Measurements from ENCODE around the gene PCDHA8.
"Not testable (repeated sequence)": the region's sequence is repeated elsewhere in the genome, so short reads cannot be mapped to it uniquely, and the experiment has no call there.

The PCDHA8 gene

GRCh38 chr5:140827704-140828361 lies 13.2 kb upstream of the PCDHA8 start, which contains the start of gene PCDHA6:
Gene PCDHA6, plus strand, starts transcription at chr5:140827960. Its CDS starts 132 bp downstream, at chr5:140828092.
- no peak for DNase-seq (ENCODE audit: low read depth)

DNA sequence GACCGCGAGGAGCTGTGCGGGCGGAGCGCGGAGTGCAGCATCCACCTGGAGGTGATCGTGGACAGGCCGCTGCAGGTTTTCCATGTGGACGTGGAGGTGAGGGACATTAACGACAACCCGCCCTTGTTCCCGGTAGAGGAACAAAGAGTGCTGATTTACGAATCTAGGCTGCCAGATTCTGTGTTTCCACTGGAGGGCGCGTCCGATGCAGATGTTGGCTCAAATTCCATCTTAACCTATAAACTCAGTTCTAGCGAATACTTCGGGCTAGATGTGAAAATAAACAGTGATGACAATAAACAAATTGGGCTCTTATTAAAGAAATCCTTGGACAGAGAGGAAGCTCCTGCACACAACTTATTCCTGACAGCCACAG lies 12.6 kb upstream of the PCDHA8 start:
- DNase-seq (ENCODE audit: low read depth) = no peak

- not testable (repeated sequence) for DNase-seq (ENCODE audit: low read depth)
Observed at GRCh38 chr5:140829511-140830501, 11.2 kb upstream of the PCDHA8 start.

DNA sequence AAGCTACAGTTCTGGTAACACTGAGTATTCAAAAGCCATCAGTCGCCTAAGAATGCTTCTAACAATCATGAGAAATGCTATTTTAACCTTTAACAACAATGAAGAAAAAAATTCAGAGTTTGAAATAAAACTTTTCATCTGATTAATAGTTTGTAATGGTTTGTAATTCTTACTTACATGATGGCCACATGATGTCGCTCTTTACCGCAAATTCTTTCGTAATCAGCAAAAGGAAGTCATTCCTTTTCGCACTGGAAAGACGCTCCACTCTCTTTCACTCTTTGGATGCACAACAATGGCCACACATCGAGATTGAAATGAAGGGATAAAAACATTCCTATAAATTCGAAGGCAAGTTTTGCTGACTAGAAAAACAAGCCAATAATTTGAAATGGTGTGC lies 7.0 kb upstream of the PCDHA8 start, which contains the start of gene PCDHA7:
PCDHA7 (plus strand) TSS at position 277 of the 400 bp plus-strand sequence; CDS start at position 392, 115 bp downstream.
- DNase-seq (ENCODE audit: low read depth) = no peak

DNA sequence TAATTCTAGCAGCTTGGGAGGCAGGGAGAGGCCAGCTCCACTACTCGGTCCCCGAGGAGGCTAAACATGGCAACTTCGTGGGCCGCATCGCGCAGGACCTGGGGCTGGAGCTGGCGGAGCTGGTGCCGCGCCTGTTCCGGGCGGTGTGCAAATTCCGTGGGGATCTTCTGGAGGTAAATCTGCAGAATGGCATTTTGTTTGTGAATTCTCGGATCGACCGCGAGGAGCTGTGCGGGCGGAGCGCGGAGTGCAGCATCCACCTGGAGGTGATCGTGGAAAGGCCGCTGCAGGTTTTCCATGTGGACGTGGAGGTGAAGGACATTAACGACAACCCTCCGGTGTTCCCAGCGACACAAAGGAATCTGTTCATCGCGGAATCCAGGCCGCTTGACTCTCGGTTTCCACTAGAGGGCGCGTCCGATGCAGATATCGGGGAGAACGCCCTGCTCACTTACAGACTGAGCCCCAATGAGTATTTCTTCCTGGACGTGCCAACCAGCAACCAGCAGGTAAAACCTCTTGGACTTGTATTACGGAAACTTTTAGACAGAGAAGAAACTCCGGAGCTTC lies 6.5 kb upstream of the PCDHA8 start:
- not testable (repeated sequence) for DNase-seq (ENCODE audit: low read depth)

GRCh38 chr5:140835622-140836510 lies 5.1 kb upstream of the PCDHA8 start:
- no peak for DNase-seq (ENCODE audit: low read depth)

- no peak for DNase-seq (ENCODE audit: low read depth)
Observed at GRCh38 chr5:140842798-140843733, 2.1 kb downstream of the PCDHA8 start.

GRCh38 chr5:140848139-140849102 lies 7.4 kb downstream of the PCDHA8 start, which contains the start of gene PCDHA9:
Gene PCDHA9, plus strand, starts transcription at chr5:140848382. Its CDS starts 114 bp downstream, at chr5:140848496.
- not testable (repeated sequence) for DNase-seq (ENCODE audit: low read depth)

DNA sequence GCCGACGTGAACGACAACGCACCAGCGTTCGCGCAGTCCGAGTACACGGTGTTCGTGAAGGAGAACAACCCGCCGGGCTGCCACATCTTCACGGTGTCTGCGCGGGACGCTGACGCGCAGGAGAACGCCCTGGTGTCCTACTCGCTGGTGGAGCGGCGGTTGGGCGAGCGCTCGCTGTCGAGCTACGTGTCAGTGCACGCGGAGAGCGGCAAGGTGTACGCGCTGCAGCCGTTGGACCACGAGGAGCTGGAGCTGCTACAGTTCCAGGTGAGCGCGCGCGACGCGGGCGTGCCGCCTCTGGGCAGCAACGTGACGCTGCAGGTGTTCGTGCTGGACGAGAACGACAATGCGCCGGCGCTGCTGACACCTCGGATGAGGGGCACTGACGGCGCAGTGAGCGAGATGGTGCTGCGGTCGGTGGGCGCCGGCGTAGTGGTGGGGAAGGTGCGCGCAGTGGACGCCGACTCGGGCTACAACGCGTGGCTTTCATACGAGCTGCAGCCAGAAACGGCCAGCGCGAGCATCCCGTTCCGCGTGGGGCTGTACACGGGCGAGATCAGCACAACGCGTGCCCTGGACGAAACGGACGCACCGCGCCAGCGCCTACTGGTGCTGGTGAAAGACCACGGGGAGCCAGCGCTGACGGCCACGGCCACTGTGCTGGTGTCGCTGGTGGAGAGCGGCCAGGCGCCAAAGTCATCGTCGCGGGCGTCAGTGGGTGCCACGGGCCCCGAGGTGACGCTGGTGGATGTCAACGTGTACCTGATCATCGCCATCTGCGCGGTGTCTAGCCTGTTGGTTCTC lies 9.0 kb downstream of the PCDHA8 start:
- not testable (repeated sequence) for DNase-seq (ENCODE audit: low read depth)

DNA sequence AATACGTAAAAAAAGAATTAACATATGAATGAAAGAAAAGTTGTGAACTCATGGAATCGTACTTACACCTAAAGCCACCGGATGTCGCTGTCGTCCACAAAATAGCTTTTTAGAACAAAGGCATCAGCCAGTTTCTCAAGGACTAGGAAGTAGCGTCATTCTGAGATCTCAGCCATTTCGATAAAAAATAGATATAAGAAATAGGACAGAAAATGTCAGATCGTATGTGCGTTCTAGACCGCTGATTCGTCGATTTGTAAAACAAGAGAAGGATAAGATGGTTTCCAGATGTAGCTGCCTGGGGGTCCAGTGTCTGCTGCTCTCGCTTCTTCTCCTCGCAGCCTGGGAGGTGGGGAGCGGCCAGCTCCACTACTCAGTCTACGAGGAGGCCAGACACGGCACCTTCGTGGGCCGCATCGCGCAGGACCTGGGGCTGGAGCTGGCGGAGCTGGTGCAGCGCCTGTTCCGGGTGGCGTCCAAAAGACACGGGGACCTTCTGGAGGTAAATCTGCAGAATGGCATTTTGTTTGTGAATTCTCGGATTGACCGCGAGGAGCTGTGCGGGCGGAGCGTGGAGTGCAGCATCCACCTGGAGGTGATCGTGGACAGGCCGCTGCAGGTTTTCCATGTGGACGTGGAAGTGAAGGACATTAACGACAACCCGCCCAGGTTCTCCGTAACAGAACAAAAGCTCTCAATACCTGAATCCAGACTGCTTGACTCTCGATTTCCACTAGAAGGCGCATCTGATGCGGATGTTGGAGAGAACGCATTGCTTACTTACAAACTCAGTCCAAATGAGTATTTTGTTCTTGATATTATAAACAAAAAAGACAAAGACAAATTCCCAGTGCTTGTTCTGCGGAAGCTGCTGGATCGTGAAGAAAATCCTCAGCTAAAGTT lies 15.0 kb downstream of the PCDHA8 start, which contains the start of gene PCDHA10:
PCDHA10 (plus strand) TSS at position 126 of the 903 bp plus-strand sequence; CDS start at position 278, 152 bp downstream.
- DNase-seq (ENCODE audit: low read depth) = no peak

DNA sequence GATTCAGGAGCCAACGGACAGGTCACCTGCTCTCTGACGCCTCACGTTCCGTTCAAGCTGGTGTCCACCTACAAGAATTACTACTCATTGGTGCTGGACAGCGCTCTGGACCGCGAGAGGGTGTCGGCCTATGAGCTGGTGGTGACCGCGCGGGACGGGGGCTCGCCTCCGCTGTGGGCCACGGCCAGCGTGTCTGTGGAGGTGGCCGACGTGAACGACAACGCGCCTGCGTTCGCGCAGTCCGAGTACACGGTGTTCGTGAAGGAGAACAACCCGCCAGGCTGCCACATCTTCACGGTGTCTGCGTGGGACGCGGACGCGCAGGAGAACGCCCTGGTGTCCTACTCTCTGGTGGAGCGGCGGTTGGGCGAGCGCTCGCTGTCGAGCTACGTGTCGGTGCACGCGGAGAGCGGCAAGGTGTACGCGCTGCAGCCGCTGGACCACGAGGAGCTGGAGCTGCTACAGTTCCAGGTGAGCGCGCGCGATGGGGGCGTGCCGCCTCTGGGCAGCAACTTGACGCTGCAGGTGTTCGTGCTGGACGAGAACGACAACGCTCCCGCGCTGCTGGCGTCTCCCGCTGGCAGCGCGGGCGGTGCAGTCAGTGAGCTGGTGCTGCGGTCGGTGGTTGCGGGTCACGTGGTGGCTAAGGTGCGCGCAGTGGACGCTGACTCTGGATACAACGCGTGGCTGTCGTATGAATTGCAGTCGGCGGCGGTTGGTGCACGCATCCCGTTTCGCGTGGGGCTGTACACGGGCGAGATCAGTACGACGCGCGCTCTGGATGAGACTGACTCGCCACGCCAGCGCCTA lies 16.4 kb downstream of the PCDHA8 start:
- no peak for DNase-seq (ENCODE audit: low read depth)

- no peak for DNase-seq (ENCODE audit: low read depth)
Observed at GRCh38 chr5:140857987-140858240, 16.9 kb downstream of the PCDHA8 start.

DNA sequence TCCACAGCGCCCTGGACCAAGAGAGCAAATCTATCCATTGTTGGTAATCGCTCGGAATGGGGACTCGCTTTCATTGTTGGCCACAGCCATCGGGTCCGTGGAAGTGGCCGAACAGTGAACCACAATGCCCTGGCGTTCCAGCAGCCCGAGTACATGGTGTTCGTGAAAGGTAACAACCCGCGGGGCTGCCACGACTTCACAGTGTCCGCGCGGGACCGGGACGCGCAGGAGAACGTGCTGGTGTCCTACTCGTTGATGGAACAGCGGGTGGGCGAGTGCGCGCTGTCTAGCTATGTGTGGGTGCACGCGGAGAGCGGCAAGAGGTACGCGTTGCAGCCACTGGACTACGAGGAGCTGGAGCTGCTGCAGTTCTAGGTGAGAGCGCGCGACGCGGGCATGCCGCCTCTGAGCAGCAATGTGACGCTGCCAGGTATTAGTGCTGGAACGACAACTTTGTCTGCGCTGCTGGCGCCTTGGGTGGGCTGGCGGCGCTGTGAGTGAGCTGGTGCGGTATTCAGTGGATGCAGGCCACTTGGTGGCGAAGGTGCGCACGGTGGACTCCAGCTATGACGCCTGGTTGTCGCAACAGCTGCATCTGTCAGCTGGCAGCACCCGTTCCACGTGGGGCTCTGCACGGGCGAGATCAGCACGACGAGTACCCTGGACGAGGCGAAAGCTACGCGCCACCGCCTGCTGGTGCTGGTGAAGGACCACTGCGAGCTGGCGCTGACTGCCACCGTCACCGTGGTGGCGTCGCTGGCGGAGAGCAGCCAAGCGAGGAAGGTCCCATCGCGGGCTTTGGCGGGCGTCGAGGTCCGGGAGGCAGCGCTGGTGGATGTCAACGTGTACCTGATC lies 21.7 kb downstream of the PCDHA8 start:
- no peak for DNase-seq (ENCODE audit: low read depth)

- DNase-seq (ENCODE audit: low read depth) = no peak
Observed at GRCh38 chr5:140868721-140869554, 28.0 kb downstream of the PCDHA8 start, which contains the start of gene PCDHA11. Gene PCDHA11, plus strand, starts transcription at chr5:140868957. Its CDS starts 147 bp downstream, at chr5:140869104.

DNA sequence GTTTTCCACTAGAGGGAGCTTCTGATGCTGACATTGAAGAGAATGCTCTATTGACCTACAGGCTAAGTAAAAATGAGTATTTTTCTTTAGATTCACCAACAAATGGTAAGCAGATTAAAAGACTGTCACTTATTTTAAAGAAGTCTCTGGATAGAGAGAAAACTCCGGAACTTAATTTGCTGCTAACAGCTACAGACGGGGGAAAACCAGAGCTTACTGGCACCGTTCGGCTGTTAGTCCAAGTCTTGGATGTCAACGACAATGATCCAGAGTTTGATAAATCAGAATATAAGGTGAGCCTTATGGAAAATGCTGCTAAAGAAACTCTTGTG lies 28.5 kb downstream of the PCDHA8 start:
- no peak for DNase-seq (ENCODE audit: low read depth)

Measured in GM04503 (cell line).